Activated CD4-positive, alpha-beta T cell treated with anti-CD3 and anti-CD28 coated beads, Interleukin-2, amount 50 U/mL, for 16 hours (primary cell): ENCODE results near the gene PAXX.
"Not testable (repeated sequence)": the region's sequence is repeated elsewhere in the genome, so short reads cannot be mapped to it uniquely, and the experiment has no call there.

Source experiments
- DNase-seq: peaks from one replicate; pipeline ENCODE4 v3.0.0-alpha.2; 2020

Gene PAXX

GRCh38 chr9:137020771-137021567, 28.7 kb downstream of the PAXX start:
- no peak for DNase-seq

- no peak for DNase-seq
Observed at GRCh38 chr9:137021568-137021978, 29.4 kb downstream of the PAXX start.

GRCh38 chr9:137021979-137022661, 29.9 kb downstream of the PAXX start:
- DNase-seq = peak; percentile 86

GRCh38 chr9:137022662-137023008, 30.4 kb downstream of the PAXX start:
- DNase-seq = no peak

GRCh38 chr9:137023157-137023556, 30.9 kb downstream of the PAXX start:
- no peak for DNase-seq

DNA sequence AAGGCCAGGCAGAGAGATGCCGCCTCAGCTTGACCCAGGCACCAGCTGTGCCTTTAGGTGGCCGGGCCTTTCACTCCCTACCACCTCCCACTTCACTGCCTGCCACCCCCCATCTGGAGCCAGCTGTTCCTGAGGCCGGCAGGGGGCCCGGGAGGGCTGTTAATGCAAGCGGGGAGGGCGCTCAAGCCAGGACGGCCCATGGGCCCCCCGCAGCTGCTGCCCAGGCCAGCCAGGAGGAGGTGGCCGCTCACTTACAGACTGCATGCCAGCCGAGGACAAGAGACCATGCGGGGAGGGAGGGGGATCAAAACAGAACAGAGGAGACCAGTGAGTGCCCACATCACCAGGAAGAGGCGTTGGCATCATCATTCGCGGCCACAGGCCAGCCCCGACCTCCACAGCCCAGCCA, 31.4 kb downstream of the PAXX start:
- DNase-seq = no peak

GRCh38 chr9:137025517-137025966, 33.3 kb downstream of the PAXX start:
- no peak for DNase-seq

- DNase-seq = no peak
Observed at GRCh38 chr9:137026384-137026783, 34.2 kb downstream of the PAXX start.

- DNase-seq = no peak
Observed at GRCh38 chr9:137026828-137027227, 34.6 kb downstream of the PAXX start.

GRCh38 chr9:137027369-137028262, 35.4 kb downstream of the PAXX start, which contains the start of gene ABCA2:
Gene ABCA2 (minus strand): TSS chr9:137028237. CDS start chr9:137028140, 97 bp downstream.
- DNase-seq = no peak

GRCh38 chr9:137028263-137029057, 36.2 kb downstream of the PAXX start:
- peak; percentile 88 for DNase-seq

- peak; percentile 89 for DNase-seq
Observed at GRCh38 chr9:137029058-137029936, 37.1 kb downstream of the PAXX start.

- DNase-seq = peak; percentile 39
Observed at GRCh38 chr9:137030006-137030405, 37.8 kb downstream of the PAXX start.

- DNase-seq = peak; percentile 90
Observed at GRCh38 chr9:137030538-137031527, 38.6 kb downstream of the PAXX start.

DNA sequence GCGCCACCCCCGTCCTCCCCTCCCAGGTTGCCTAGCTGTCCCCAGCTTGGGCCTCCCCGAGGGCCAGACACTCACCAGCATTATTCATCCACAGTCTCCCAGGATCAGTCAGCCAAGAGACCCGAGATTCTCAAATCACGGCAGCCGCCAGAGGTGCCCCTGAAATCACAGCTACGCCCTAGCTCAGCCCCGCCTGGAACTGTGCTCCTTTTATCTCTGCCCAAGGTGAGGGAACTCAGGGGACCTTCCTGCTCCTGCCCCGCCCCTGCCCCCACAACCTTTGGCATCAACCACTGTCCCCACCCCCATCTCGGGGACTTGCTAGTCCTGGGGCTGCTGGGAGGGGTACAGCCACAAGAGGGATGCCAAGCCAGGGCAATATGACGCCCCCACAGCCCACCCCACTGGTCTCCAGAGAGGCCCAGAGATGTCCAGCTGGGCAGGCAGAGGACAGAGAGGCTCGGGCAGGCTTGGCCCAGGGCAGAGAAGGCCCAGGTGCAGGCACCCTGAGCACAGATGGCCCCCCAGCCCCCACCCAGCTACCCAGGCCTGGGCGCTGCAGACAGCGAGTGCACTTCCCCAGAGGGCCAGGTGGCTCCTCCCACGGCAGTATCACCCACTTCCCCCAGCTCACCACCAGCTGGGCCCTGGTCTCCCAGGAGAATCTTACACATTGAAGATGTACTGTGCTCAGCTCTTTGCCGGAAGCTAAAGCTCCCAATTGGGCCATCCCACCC, 39.9 kb downstream of the PAXX start, which contains the start of gene FUT7:
TSS of gene FUT7 (minus strand) at position 185 of the 737 bp plus-strand sequence. CDS start at position 88, 97 bp downstream.
- DNase-seq = peak; percentile 87

- peak; percentile 66 for DNase-seq
Observed at GRCh38 chr9:137032858-137033257, 40.6 kb downstream of the PAXX start.

GRCh38 chr9:137033481-137033880, 41.3 kb downstream of the PAXX start:
- not testable (repeated sequence) for DNase-seq

DNA sequence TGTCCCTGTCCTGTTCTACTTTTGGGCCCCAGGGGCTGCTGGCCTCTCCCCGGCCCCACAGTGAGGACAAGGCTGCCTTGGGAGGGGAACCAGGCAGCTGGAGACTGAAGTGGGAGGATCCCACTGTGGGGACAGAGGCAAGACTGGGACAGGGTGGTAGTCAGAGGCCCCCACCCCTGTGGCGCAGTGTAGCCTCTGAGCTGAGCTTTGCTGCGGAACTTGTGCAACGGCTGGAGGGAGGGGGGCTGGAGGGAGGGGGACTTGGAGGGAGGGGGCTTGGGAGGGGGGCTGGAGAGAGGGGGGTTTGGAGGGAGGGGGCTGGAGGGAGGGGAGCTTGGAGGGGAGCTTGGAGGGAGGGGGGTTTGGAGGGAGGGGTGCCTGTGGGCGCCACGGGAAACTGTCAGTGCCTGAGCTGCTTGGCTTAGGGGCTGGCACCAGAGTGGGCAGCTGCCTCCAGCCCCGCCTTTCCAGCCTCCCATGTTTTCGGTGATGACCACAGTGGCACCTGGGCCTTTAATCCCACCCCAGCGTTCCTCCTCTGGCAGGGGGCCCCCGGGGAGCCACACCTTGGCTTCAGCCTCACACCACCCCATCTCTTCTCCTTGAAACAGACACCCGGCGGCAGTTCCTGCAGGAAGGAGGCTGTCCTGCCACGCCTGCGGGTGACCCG, 42.0 kb downstream of the PAXX start:
- DNase-seq = no peak
